Activated CD4-positive, CD25-positive, alpha-beta regulatory T cell (primary cell): ENCODE data around the gene SYNJ2.

ENCODE experiments used
- DNase-seq, 4 experiments: peaks; one replicate each; lab custom pipeline; 2025; lab: John Stamatoyannopoulos, UW

SYNJ2 gene

DNA sequence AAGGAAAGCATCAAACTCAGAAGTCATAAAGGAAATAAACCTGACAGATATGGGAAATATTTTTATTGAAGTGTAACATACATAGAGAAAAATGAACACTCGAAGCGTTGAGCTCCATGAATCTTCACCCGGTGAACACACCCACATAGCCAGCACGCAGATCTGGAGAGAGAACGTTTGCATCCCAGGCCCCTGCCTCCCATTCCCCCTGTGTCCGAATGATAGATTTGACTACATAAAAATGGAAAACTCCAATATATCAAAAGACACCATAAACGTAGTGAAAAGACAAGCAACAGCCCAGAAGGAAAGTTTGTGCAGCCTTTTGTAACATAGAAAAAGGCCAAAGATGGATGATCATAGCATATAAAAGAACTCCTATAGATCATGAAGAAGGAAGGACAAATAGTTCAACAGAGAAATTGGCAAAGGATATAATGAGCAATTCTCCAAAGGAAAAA, 17.1 kb downstream of the SYNJ2 start:
- no peak for DNase-seq

DNA sequence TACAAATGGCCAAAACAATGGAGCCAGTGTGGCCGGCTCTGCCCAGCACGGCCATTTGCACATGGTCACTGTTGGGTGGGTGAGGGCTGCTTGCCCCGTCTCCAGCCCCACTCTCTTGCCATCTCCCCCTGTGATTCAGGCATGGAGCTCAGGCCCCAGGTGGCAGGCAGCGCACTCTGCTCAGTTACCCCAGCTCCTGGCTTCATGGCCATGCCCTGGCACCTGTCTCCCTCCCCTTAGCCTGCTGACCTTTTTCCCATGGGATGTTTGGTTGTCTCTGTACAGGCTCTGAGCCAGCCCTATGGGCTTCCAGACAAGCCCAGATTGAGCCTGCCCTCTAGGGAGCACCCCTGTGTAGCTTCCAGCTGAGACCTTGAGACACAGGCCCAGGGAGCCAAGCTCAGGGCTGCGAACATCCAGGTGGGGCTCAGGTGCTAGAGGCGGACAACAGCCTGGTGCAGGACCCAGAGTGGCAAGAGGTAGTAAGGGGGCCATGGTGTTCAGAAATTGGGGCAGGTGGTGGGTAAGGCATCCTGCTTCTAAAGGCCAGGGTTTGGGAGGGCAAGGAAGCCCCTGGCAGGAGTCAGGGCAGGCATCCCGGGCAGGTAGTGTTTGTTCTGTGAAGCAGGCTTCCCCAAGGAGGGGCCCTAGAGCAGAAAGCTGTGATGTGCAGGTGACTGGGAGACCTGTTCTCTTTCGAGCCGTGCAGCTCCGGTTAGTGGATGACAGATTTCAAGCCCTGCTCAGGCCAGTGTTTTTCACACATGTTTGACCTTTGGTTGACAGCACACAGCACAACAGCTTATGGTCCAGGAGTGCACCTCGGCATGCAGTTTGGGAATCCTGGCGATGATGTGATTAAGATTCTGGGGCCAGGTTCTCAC, 17.7 kb downstream of the SYNJ2 start:
- DNase-seq, result no peak

DNA sequence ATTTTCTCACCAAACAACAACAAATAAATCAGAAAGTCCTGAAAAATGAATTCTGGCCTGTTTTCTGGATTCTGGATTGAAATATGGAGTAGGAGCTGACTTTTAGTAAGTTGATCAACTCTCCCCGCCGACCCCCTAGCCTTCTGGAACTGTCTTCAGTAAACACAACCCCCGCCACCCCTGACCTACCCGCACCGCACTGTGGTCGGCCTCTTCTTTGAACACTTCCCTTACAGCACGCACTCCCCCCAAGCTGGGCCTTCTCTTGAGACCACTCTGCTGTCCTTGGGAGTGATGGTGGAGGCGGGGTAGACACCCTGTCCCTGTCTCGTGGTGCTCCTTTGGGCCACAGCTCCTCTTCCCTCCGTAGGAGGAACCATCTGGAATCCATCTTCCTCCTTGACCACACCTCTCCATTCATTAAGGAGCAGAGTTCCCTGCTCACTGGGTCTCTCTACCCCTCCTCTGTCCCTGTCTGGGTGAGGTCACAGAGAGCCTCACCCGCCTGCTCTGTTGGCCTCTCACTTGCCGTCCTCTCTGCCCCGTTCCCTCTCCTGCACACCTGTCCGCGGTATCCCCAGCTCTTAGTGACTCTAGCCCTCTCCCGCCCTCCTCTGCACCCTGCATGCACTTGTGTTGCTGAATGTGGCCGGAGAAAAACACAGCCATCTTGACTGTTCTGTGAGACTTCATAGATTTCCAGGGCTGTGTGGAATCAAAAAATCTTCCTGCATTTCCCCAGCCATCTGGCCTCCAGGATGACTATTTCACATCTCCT, 19.1 kb downstream of the SYNJ2 start:
- no peak for DNase-seq

DNA sequence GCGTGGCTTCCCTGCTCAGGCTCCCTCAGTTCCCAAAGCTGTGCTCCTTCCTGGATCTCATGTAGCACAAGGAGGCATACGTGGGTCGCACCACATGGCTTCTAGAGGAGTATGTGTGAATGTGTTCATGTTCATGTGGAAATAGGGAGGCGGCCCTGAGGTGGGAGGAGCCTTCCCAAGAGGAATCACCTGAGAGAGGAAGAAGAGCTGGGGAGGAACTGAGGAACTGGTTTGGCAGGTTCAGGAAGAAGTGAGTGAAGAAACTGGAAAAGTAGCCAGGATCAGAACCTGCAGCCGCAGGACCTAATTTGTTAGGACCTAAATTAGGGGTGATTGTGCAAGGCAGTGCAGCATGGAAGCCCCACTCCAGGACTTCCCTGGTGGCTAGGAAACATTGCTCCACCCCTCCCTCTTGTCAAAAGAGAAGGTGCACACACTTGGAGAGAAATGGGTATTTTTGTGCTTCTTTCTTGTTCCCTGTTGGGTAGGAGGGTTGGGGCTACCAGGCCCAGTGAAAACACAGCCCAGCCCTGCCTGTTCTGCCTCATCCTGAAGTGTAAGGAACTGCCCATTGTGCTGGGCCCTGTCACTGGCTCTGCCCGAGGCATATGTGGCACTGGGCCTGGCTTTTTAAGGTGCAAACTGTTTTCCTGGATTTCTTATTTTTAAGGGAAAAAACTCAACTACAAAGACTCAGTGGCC, 20.7 kb downstream of the SYNJ2 start:
- DNase-seq, result no peak

DNA sequence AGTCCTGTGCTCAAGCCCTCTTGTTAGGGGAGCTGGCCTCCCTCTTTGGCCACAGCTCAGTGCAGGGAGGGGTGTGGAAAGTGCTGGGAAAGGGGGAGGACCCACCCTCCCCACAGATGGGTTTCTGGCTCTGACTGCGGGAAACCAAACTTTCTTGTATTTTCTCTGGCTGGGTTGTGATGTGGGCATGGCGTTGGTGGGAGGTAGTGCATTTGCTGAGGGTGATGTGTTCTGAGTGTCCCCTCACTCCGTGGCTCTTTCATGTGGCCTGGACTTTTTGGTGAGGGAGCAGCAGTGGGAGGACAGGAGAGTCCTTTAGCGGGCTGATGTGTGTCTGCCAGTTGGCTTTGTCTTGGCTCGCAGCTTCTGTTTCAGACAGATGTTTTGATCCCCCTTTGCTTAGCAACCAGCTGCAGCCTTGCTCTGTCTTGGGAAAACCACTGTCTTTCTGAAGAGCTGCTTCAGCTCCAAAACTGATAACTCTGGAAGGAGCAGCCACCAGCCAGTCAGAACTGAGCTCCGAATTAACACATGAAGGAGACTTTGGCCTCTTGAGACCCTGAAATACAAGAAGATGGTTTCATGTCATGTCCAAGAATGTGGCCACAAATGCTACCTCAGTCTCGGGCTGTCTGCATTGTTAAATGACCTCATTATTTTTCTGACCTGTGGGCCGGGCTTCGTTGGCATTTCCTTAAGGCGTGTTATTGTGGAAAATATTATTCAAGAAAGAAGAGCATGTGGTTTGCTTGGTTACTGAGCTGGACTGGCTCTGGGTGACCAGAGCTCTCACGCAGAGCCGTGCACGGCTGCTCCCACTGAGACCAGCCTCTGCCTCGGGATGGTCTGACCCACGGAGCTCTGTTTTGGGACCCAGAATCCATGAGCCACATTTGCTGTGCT, 21.5 kb downstream of the SYNJ2 start:
- no peak for DNase-seq

DNA sequence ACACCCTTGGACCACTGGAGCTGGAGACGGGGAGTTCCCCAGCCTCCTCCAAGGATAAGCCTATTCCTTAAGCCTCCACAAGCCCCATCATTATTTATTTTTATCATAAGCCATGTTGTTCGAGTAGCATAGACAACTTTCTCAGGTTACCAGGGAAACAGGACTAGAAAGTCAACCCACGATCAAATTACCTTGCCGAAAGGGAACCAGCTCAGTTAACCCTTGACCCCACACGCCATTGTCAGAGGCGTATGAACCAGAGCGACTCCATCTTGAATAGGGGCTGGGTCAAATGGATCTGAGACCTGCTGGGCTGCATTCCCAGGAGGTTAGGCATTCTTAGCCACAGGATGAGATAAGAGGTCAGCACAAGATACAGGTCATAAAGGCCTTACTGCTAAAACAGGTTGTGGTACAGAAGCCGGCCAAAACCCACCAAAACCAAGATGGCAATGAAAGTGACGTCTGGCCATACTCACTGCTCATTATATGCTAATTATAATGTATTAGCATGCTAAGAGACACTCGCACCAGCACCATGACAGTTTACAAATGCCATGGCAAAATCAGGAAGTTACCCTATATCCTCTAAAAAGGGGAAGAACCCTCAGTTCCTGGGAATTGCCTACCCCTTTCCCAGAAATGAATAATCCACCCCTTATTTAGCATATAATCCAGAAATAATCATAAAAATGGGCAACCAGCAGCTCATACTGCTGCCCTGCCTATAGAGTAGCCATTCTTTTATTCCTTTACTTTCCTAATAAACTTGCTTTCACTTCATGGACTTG, 22.4 kb downstream of the SYNJ2 start:
- DNase-seq, result no peak

DNA sequence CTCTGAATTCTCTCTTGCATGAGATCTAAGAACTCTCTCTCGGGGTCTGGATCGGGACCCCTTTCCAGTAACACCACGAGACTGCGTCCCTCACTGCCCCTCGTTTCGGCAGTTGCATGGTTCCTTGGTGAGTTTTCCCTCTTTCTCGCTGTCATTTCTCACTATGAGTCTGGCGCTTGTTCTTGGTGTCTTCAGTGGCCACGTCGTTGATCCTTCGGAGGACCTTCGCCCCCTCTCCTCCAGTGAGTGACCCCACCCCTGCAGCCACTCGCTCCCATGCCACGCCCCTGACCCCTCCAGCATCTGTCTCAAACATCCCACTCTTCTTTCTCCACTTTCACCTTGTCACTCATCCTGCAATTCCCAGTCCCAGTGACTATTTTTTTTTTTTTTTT, 23.0 kb downstream of the SYNJ2 start:
- no peak for DNase-seq

DNA sequence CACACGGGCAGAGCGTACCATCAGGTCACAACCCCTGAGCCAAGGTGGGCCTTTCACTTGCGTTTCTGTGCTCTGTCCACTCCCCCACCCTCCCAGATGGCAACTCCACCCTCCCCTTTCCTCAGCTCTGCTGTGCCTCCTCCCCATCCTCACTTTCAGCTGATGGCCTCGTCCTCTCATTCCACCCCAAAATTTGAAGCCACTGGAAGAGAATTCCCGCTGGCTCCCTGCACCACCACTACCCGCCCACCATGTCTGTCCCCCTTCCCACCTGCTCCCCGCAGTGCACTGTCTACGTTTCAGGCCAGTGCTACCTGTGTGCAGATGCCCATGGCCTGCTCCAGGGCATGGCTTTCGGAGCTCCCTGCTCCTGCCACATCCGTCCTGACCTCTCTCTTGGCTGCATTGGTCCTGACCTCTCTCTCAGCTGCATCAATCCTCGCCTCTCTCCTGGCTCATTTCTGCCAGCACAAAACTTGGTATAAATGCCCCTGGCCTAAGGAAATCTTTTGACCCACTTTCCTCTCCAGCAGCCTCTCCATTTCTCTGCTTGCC, 24.0 kb downstream of the SYNJ2 start:
- DNase-seq, result no peak

DNA sequence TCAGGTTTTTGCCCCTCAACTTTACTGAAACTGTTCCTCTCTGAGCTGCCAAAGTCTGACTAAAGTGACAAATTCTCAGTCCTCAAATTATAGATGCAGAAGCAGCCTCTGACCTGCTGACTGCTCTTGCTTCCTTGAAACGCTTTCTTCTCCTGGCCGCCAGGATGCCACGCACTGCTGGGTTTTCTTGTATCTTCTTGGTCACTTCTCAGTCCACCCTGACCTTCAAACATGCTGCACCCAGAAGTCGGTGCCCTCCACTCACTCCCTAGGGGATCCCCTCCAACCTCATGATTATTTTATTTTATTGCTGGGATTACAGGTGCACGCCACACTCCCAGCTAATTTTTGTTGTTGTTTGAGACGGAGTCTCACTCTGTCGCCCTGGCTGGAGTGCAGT, 24.7 kb downstream of the SYNJ2 start:
- no peak for DNase-seq

DNA sequence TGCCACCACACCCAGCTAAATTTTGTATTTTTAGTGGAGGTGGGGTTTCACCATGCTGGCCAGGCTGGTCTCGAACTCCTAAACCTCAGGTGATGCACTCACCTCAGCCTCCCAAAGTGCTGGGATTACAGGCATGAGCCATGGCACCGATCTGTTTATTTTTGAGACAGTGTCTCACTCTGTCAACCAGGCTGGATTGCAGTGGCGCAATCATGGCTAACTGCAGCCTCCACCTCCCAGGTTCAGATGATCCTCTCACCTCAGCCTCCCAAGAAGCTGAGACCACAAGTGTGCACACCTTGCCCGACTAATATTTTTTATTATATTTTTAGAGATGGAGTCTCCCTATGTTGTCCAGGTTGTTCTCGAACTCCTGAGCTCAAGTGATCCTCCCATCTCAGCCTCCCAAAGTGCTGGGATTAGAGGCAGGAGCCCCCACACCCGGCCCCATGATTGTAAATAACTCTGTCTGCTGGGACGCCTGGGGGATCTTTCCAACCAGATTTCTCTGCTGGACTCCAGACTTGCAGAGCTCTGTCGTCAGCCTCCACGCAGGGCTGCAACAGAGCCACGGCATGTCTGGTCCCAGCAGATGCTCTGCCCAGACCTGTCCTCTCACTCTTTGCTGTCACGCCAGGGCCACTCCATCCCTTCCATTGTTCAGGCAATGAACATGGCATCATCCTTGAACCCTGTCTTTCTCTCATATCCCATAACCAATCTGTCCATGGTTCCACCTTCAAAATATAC, 25.3 kb downstream of the SYNJ2 start:
- no peak for DNase-seq

DNA sequence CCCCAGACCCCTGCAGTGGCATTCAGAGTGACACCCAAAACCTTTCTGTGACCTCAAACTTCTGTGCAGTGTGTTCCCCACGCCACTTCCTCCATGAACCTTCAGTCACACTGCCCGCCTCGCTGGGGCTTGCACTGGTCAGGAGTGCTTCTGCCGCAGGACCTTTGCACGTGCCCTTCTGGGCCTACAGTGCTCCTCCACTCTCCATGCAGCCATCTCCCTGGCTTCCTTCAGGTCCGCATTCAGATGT, 27.1 kb downstream of the SYNJ2 start:
- DNase-seq, result no peak

DNA sequence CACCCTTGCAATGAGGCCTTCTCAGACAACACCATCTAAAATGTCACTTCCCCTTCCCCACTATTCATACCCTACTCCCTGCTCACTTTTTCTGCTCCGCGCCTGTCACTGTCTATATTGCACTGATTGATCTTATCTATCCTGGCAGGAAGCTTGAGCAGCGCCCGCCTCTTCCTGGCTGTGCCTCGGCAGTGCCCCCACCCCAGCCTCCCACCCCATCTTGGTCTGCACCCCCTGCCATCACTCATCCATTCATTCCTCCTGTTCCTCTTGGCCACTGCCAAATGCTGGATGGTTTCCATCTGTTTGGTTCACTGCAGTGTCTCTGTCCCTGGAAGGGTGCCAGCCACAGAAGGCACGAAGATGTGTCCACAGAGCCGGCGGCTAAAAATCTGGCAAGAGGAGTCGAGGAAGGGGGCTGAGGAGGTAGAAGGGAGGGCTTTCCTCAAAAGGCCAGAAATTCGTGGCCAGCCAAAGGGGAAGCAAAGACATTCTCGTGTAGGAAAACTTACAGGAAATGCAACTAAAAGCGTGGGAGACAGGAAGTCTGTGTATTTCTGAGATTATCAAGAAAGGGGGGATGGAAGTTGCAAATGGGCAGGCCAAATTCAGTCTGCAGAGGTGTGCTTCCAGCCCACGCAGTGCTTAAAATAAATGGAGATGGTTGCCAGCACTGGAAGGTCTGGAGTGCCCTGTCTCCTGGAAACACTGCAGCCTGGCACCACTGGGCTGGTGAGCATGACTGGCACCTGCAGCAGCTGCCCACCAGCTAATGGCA, 27.6 kb downstream of the SYNJ2 start:
- no peak for DNase-seq

DNA sequence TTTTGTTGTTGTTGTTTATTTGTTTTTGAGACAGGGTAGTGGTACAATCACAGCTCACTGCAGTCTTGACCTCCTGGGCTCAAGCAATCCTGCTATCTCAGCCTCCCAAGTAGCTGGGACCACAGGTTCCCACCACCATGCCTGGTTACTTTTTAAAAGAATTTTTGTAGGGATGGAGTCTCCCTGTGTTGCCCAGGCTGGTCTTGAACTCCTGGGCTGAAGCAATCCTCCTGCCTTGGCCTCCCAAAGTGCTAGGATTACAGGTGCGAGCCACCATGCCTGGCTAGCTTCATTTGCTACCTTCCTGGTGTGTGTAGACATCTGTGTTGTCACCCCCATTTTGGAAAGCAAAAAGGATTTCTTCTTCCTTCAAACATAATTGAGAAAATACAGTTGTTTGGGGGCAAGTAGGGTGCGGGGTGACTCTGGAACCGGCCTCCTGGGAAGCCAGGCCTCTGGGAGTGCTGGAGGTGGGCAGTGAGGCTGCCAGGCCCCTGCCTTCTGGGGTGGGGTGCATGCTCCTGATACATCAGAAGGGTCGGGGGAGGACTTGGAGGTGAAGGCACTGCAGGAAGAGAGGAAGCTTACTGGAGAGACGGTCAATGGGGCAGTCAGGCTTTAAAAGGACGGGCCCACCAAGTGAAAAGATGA, 28.4 kb downstream of the SYNJ2 start:
- DNase-seq, result no peak

DNA sequence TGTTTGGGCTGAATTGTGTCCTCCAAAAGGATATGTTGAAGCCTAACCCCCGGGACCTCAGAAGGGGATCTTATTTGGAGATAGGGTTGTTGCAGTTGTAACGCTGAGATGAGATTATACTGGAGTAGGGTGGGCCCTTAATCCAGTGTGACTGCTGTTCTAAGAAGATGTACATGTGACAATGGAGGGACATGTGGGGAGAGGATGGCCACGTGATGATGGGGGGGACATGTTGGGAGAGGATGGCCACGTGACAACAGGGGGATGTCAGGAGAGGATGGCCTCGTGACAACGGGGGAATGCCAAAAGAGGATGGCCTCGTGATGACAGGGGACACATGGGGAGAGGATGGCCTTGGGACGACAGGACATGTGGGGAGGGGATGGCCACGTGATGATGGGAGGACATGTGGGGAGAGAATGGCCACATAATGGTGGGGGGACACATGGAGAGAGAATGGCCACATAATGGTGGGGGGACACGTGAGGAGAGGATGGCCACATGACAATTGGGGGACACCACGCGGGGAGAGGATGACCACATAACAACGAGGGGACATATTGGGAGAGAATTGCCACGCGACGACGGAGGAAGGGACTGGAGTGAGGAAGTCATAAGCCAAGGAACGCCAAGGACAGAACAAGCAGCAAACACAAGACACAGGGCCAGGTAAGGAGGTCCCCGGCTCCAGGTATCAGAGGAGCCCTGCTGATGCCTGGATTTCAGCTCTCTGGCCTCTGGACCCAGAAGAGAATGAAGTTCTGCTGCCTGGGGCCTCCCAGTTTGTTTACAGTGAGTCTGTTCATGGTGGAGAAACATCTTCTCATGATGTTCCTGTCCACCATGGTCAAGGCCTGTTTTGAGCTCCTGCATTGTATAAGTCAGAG, 29.2 kb downstream of the SYNJ2 start:
- DNase-seq, result no peak

DNA sequence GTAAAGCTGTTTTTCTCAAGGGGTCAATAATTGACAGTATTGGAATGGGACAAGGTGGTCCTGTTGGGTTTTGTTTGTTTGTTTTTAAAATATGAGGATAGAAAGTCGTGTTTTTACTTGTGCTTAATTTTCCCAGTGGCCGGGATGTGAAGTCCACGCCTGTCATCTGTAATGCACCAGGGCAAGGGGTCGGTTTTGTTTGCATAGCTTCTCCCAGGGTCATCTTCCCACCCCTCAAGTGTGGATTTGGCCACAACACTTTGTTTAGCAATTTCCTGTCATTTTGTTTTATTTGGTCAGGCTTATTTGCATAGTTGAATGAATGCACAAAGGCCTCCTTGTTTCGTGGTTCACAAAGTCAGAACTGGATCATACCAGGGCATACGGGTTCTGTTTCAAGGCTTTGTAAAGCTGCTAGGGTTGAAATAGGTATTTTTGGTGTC, 29.8 kb downstream of the SYNJ2 start:
- no peak for DNase-seq

DNA sequence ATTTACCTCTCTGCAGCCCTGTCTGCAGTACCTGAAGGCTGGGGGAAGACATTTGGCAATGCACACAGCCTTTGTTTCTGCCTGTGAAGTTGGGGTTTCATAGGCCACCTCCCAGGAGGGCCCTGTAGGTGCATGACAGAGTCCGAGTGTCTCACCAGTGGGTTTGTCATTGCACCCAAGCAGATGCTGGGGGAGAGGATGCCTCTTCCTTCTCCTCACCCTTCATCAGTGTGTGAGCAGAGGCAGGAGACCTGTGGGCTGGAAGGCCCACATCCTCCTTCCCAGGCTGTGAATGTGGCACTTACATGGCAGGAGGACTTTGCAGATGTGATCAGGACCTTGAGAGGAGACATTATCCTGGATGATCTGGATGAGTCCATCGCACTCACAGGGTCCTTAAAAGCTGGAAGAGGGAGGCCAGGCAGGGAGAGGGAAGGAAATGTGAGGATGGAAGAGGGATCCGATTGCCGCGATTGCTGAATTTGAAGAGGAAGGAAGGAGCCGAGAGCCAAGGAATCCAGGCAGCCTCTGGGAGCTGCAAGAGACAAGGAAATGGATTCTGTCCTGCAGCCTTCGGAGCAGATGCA, 30.4 kb downstream of the SYNJ2 start:
- DNase-seq, result no peak

DNA sequence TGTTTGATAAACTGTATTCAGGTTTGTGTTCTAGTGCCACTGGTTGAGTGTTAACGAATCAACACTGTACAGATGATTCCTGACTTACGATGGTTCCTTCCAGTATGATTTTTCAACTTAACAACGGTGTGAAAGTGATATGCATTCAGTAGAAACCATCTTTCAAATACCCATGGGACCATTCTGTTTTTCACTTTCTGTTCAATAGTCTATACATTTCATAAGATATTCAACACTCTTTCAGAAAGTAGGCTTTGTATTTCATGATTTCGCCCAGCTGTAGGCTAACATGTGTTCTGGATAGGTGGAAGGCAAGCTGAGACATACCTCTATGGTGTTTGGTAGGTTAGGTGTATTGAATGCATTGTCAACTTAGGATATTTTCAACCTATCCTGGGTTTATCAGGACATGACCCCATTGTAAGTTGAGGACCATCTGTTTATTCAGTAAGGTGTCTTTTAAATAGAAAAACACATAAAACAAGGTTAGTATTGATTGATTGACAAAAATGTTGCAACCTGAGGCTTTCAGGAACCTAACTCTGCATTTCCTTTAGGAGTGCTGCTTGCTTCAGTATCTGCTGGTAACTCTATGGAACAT, 32.3 kb downstream of the SYNJ2 start:
- no peak for DNase-seq
